NCI-H146 treated with DMSO at 0.1 percent for 48 hours (cell line): ENCODE results near the gene INPP5A.
"Not testable (repeated sequence)": the region's sequence is repeated elsewhere in the genome, so short reads cannot be mapped to it uniquely, and the experiment has no call there.

Source experiments
- DNase-seq: peaks from one replicate; lab custom pipeline; 2025; ENCODE audit not compliant: unreplicated experiment; lab: John Stamatoyannopoulos, UW

Gene INPP5A

DNA sequence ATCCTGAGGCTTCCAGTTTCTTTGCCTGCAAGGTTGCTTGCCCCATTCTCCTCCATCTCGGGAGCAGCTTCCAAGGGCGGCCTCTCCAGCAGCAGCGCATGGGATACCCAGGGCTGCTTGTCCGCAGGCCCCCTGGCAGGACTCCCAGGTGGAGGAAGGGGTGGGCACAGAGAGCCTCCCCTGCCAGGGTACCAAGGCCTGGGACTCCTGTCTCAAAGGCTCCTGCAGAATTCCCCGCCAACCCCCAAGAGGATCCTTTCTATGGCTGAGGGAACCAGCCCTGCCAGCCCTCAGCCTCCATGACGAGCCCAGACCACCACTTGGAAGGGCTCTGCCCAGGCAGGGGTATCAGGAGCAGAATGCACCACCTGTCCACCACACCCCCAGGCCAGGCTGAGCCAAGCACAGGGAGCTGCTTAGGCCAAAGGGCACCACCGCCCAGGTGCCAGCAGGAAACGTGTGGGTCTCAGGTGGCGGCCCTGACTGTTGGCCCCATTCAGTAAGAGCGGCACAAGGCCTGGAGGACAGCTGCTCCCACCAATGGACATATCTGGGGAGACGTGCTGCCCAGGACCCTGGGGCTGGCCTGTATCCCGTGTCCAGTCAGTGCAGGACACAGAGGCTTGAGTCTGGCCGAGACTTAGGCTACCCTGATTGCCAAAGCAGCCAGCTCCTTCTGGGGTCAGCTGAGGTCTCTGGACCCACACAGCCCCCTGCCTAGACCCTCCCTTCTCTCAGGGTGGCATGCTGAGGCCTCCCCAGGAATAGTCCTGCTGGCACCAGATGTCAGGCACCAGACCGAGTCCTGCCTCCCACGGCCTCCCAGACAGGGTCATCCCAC is 33.8 kb upstream of the INPP5A start:
- no peak for DNase-seq

DNA sequence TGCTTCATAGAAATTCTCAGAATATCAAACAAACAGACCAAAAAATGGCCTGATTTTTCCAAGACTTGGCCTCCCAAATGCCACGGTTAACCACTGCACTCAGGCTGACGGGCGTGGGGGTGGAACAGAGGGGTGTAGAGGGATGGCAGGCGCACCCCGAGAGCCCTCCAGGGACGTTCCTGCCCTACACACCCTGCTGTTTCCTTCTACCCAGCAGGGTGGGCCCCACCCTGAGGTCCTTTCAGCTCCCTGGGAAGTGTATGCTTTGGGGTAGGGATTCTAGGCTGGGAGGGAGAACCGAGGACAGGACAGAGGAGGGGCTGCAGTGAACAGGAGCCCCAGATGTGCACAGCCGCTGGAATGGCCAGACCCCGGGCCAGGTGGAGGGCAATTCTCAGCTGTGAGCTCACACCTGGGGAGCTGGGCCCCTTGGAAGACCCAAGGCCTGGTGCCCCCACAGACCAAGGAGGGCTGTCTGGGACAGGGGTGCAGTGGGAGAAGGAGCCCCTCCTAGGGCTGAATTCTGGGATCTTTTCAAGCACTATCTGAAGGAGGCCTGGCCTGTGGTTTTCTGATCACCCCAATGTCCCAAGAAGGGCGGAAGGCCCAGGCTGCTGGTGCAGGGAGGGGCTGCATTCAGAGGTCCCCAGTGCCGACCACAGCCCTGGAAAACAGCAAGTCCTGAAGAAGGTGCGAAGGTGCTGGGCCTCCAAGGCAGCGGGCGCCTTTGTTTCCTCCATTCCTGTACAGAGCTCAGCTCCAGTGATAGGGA is 32.9 kb upstream of the INPP5A start:
- no peak for DNase-seq

DNA sequence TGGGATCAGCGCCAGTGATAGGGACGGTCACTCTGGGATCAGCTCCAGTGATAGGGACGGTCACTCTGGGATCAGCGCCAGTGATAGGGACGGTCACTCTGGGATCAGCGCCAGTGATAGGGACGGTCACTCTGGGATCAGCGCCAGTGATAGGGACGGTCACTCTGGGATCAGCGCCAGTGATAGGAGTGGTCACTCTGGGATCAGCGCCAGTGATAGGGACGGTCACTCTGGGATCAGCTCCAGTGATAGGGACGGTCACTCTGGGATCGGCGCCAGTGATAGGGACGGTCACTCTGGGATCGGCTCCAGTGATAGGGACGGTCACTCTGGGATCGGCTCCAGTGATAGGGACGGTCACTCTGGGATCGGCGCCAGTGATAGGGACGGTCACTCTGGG is 32.0 kb upstream of the INPP5A start:
- not testable (repeated sequence) for DNase-seq

DNA sequence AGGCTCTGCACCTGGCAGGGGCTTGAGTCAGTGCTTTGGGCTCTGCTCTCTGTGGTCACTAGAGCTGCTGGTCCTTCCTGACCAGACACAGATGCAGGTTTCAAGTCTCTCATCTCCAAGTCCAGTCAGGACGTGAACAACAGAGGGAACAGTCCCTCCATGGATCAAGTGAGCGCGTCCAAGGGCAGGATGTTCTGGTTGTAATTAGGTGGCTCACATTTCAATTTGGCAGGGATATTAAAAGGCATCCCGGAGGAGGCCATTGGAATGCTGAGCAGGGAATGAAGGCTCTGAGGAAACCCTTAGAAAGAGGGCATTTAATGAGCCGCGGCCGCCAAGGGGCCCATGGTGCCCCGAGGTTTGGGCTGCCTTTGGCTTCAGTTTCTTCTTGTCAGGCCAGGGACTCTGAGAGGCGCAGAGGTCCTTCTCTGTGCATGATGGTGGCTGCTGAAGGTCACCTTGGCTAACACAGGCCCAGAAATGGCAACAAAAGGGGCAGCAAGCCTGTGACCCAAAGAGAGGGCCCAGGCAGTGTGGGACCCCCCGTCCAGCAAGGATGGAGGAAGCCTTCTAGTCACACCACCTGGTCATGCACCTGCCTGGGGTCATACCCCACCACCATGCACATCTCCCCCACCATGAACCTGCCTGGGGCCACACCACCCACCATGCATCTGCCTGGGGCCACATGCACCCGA is 30.7 kb upstream of the INPP5A start:
- no peak for DNase-seq

DNA sequence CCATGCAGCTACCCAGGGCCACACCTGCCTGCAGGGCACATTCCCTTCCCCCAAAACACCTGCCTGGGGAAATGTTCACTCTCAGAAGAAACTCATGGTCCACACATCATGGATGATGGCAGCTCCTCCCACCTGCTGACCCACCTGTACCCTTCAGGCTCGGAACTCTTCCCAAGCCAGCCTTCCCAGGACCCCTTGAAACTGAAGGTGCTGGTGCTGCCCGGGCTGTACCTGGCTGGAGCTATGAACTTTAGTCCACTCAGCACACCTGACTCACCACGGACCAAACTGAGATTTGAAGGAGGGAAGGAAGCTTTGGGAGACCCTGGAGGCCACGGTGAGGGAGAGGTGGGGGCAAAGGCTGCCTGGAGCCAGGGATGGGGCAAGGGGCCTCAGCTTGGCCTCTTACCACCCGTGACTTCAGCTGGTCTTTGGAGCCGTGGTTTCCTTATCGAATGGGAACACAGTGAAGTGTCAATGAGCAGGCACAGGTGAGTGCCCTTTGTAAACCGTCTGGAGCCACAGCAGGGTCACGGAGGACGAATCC is 30.1 kb upstream of the INPP5A start:
- no peak for DNase-seq

DNA sequence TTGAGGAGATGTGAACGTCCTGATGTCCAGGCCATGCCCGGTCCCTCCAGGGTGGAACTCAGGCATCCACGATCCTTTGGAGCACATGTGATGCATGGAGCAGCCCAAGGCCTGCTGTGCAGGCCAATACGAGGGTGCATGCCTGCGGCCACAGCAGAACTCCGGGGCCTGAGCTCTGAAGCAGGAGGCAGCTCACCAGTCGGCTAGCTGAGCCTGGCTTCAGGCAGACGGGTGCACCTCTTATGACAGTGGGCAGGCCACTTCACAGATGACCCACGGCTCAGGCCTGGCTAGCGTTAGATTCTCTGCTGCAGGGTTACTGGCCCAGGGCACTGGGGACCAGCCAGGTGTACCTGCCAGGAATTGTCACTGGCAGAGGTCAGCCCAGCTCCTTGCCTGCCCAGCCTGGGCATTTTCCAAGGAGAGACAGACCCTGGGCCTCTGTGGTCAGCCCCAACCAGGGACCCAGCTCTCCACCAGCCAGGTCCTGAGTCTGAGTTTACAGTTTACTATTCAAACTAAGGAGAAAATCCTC is 29.6 kb upstream of the INPP5A start:
- DNase-seq, result no peak

DNA sequence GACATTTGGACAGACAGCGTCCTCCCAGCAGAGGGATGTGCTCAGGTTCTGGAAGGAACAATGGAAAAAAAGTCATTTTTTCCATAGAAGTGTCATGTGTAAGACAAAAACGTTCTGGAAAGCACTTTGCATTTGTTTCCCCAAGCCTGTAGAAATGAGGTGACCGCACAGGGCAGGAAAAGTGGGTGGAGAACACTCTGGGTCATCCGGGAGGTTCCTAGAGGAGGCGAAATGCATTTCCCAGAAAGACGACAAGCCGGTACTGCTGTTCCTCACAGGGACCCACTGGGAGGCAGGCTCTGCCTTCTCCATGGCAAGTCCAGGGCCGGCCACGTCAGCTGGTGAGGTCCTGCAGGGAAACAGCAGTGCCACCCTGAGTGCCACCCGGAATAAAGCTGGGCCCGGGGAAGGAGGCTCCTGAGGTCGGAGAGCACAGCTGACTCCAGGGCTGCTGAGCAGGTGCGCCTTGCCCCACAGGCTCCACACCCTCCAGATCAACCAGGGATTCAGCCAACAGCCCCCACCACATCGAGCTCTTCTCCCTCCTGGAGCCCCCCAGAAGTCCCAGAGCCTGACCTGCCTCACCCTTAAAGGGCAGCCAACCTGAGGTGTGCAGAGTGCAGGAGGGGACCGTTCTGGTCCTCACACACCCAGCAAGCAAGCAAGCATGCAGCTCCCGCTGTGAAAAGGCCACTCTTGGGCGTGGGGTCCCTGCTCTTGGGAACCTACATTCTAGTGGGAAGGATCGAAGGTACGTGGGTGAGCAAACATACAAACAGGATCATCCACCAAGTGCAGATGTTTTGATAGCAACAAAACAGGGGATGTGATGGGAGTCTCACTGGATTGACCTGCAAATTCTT is 28.8 kb upstream of the INPP5A start:
- DNase-seq, result no peak

GRCh38 chr10:132509506-132510173 is 27.9 kb upstream of the INPP5A start:
- DNase-seq, result no peak

GRCh38 chr10:132510174-132510611 is 27.4 kb upstream of the INPP5A start:
- no peak for DNase-seq

DNA sequence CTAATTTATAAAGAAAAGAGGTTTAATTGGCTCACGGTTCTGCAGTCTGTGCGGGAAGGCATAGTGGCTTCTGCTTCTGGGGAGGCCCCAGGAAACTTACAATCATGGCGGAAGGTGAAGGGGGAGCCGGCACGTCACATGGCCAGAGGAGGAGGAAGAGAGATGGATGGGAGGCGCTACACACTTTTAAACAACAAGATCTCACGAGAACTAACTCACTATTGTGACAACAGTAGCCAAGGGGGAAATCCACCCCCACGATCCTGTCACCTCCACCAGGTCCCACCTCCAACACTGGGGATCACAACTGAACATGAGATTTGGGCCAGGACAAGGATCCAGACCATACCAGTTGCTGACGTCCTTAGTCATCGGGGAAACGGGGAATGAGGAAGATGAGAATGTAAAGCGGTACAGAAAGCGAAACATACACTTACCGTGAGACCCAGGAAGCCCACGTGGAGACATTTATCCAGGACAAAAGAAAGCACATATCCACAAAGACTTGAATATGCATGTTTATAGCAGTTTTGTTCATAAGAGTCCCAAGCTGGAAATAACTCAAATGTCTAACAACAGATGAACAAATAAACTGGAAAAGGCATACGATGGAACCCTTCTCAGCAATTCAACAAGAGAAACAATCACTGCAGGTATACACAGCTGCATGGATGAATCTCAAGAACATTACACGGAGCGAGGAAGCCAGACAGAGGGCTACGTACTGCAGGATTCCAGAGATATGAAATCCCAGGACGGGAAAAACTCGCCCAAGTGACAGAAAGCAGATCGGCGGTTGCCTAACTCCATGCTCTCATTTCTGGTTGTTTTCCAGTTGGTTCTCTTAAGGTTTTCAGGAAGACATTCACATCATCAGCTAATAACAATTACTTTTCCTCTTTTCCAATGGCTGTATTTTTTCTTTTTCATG is 26.2 kb upstream of the INPP5A start:
- DNase-seq, result no peak

- DNase-seq, result no peak
These were observed 25.5 kb upstream of the INPP5A start for GRCh38 chr10:132512052-132512442.

- DNase-seq, result no peak
These were observed 24.8 kb upstream of the INPP5A start for GRCh38 chr10:132512693-132513345.

- no peak for DNase-seq
These were observed 22.6 kb upstream of the INPP5A start for GRCh38 chr10:132514821-132515520.

DNA sequence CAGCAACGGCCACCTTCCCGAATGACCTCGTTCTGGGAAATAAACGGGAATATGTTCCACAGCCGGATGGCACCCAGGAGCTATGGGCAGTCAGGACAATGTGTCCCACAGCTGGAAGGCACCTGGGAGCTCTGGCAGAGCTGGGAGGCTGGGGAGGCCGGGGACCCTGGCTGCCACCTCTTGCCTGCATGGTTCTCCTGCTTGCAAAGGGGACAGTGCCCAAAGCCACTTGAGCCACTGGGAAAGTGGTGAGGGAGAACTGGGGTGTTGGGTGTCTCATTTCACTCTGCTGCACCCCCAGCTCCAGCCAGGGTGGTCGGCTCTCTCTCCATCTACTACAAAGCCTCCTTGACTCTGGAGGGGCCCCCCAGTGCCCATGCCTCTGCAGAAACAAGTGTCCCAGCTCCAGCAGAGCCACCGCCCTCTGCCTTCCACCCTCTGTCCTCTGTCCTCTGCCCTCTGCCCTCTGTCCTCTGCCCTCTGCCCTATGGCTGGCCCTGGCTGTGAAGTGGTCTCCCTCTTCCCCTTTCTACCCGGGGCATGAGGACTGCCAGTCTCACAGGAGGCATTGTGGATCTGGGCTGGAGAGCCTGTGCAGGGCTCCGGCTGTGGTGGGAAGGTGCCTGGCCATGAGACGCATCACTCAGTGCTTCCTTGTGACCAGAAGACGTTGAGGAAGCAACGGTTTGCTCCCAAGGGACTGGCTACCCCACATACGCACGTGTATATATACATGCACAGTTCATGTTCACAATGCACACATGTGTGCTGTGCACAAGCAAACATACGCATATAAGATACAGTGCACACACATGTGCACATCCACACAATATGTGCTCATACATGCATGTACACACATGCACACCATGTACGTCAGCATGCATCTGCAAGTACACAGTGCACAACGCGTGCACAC is 21.5 kb upstream of the INPP5A start:
- no peak for DNase-seq

DNA sequence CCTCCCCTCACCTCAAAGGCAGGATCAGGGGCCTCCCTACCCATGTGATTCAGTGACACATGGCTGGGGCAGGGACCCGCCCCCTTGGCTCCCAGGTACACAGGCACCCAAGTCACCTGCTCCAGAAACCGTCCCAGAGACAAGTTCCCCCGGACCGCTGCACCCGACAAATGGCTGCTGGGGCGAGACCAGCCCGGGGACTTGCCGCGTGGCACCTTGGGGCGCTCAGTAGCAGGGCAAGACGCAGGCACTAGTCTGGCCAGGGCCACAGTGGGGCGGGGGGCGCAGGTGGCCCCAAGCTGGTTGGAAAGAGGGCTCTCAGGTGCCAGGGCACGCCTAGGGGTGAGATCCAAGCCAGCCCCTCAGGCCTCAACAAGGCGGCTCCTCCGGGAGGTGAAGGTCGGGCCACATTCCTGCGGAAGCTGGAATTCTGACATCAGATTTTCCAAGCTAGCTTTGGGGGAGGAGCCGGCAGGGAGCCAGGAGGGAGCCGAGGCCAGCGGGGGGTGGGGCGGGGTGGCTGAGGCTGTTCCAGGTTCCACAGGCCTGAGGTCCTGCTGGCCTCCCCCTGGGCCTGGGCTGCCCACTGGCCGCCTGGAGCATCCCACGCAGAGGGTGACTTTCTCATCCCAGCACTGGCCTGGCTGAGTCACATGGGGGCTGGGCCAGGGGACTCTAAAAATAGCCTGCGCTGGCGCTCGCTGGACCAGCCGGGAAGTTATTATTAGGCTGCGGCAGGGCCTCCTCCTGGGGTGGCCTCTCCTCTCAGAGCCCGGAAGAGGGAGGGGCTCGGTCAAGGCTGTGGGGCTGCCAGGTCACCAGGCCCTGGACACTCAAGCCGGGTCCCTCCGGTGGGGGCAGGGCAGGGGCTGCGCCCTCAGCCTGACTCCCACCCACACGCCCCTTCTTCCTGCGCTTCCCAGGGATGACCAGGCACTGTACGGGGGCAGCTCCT is 20.5 kb upstream of the INPP5A start:
- DNase-seq, result no peak
